ENCODE results near the gene CALML5. TPM values are rescaled to one million over a fixed set of nuclear protein-coding genes. Genes with fewer than 3 reads are reported as not detected.
A peak's percentile ranks its signal among the peaks of the same experiment; 100 is the strongest.

CALML5 gene
- total and polyA plus RNA-seq, 8 donors = not detected

GRCh38 chr10:5510281-5511072, 11.1 kb upstream of the CALML5 start:
- peaks cover 0 to 7% (median 0%) of the 10 kb centered on the region in 3 donors for H3K4me1 ChIP-seq
- no peak for ATAC-seq
- FAIRE-seq = no peak
- no peak overlapping the region for H3K4me3 ChIP-seq
- DNase-seq = peak in 1 of 6 donors; percentile 13
- no peaks in the 10 kb centered on the region for H3K36me3 ChIP-seq
- no peaks in the 10 kb centered on the region for H3K9me3 ChIP-seq
- no peaks in the 10 kb centered on the region for H3K27me3 ChIP-seq
- no peak for TF ChIP-seq CTCF (IDR thresholded peaks at IDR 0.05)
- intact Hi-C loops (cut with DNase I) = no loop called here
- WGBS, 2 donors = 86 to 92% methylated on average over 16 of the region's 16 CpGs
- H3K27ac ChIP-seq = no peak overlapping the region

GRCh38 chr10:5509691-5510090, 10.3 kb upstream of the CALML5 start:
- no peak overlapping the region for H3K27ac ChIP-seq
- FAIRE-seq (no peak), DNase-seq (peak in 2 of 6 donors; percentile 41 to 45), ATAC-seq (no peak)
- peaks cover 0 to 8% (median 1%) of the 10 kb centered on the region in 3 donors for H3K4me1 ChIP-seq
- H3K4me3 ChIP-seq = no peak overlapping the region
- no peaks in the 10 kb centered on the region for H3K9me3 ChIP-seq
- no peak for TF ChIP-seq CTCF (IDR thresholded peaks at IDR 0.05)
- intact Hi-C loops (cut with DNase I) = no loop called here
- H3K36me3 ChIP-seq = no peaks in the 10 kb centered on the region
- WGBS, 2 donors = 95 to 98% methylated on average over 11 of the region's 11 CpGs
- no peaks in the 10 kb centered on the region for H3K27me3 ChIP-seq

- Histone ChIP-seq H3K36me3 (no peaks in the 10 kb centered on the region), H3K27me3 (no peaks in the 10 kb centered on the region), H3K9me3 (no peaks in the 10 kb centered on the region), H3K27ac (no peak overlapping the region), H3K4me1 (peaks cover under 1 to 13% (median 6%) of the 10 kb centered on the region in 3 donors), H3K4me3 (no peak overlapping the region)
- FAIRE-seq (no peak), ATAC-seq (no peak), DNase-seq (peak in 2 of 6 donors; percentile 23 to 45)
- 94 to 98% methylated on average over 9 of the region's 9 CpGs for WGBS, 2 donors
- intact Hi-C loops (cut with DNase I) = no loop called here
- no peak for TF ChIP-seq CTCF (IDR thresholded peaks at IDR 0.05)
These were observed 9.9 kb upstream of the CALML5 start for GRCh38 chr10:5509236-5509635.

GRCh38 chr10:5508786-5509185, 9.4 kb upstream of the CALML5 start:
- FAIRE-seq = no peak
- no peak overlapping the region for H3K4me3 ChIP-seq
- intact Hi-C loops (cut with DNase I) = no loop called here
- TF ChIP-seq CTCF (IDR thresholded peaks at IDR 0.05) = no peak
- ATAC-seq = no peak
- H3K4me1 ChIP-seq = peaks cover 5 to 16% (median 8%) of the 10 kb centered on the region in 3 donors
- DNase-seq = peak in 2 of 6 donors; percentile 14 to 23
- 94 to 95% methylated on average over 6 of the region's 6 CpGs for WGBS, 2 donors
- no peaks in the 10 kb centered on the region for H3K36me3 ChIP-seq
- no peak overlapping the region for H3K27ac ChIP-seq
- H3K9me3 ChIP-seq = no peaks in the 10 kb centered on the region
- no peaks in the 10 kb centered on the region for H3K27me3 ChIP-seq

- no peaks in the 10 kb centered on the region for H3K36me3 ChIP-seq
- H3K27me3 ChIP-seq = no peaks in the 10 kb centered on the region
- ATAC-seq = no peak
- peaks cover 9 to 18% (median 9%) of the 10 kb centered on the region in 3 donors for H3K4me1 ChIP-seq
- 95 to 97% methylated on average over 18 of the region's 18 CpGs for WGBS, 2 donors
- FAIRE-seq = no peak
- no peak overlapping the region for H3K27ac ChIP-seq
- TF ChIP-seq CTCF (IDR thresholded peaks at IDR 0.05) = no peak
- no peak overlapping the region for H3K4me3 ChIP-seq
- peak in 2 of 6 donors; percentile 33 to 54 for DNase-seq
- H3K9me3 ChIP-seq = no peaks in the 10 kb centered on the region
- intact Hi-C loops (cut with DNase I) = no loop called here
These were observed 8.8 kb upstream of the CALML5 start for GRCh38 chr10:5508161-5508604.

Measured in pancreas (tissue), 10 donors.